Endodermal cell (in vitro differentiated cells): ENCODE measurements around the gene SSTR5. TPM values are rescaled to one million over a fixed set of nuclear protein-coding genes. Genes with fewer than 3 reads are reported as not detected.

ENCODE experiments used
- DNase-seq: peaks from one replicate; pipeline ENCODE4 v3.0.0-alpha.2; 2017
- H3K27ac ChIP-seq: 2 replicates; pipeline ENCODE4 v1.5.1; 2013; ENCODE audit warnings: mild to moderate bottlenecking, low read depth, low read length, moderate library complexity
- H3K27me3 ChIP-seq: 2 replicates; pipeline ENCODE4 v1.6.1; 2013; ENCODE audit warnings: mild to moderate bottlenecking, low read length, moderate library complexity; ENCODE audit not compliant: insufficient read depth, control insufficient read depth, poor library complexity, severe bottlenecking
- H3K36me3 ChIP-seq: 2 replicates; pipeline ENCODE4 v1.7.0; 2013; ENCODE audit warnings: mild to moderate bottlenecking, low read length, moderate library complexity; ENCODE audit not compliant: control insufficient read depth, insufficient read depth
- H3K4me1 ChIP-seq: one replicate; pipeline ENCODE4 v1.7.0; 2013; ENCODE audit warnings: low read length; ENCODE audit not compliant: control insufficient read depth, insufficient read depth
- H3K4me3 ChIP-seq: 2 replicates; pipeline ENCODE4 v1.5.1; 2013; ENCODE audit warnings: mild to moderate bottlenecking, low read length, moderate library complexity
- H3K9ac ChIP-seq: 2 replicates; pipeline ENCODE4 v1.6.1; 2013; ENCODE audit warnings: mild to moderate bottlenecking, low read length, moderate library complexity; ENCODE audit not compliant: poor library complexity, severe bottlenecking; ENCODE audit errors: extremely low read depth
- H3K9me3 ChIP-seq: 2 replicates; pipeline ENCODE4 v1.6.1; 2013; ENCODE audit warnings: mild to moderate bottlenecking, low read length, moderate library complexity; ENCODE audit not compliant: control insufficient read depth
- H3K27ac Mint-ChIP-seq: 2 replicates; pipeline ENCODE4 v1.8.0; 2020; ENCODE audit warnings: mixed read lengths
- H3K27me3 Mint-ChIP-seq: 2 replicates; pipeline ENCODE4 v1.8.0; 2021; ENCODE audit warnings: mild to moderate bottlenecking, mixed read lengths; ENCODE audit not compliant: insufficient read depth
- H3K36me3 Mint-ChIP-seq: 2 replicates; pipeline ENCODE4 v1.8.0; 2020; ENCODE audit warnings: low read depth, mixed read lengths
- H3K4me1 Mint-ChIP-seq: 2 replicates; pipeline ENCODE4 v1.8.0; 2020; ENCODE audit warnings: mixed read lengths
- H3K4me3 Mint-ChIP-seq: 2 replicates; pipeline ENCODE4 v1.8.0; 2020; ENCODE audit warnings: mild to moderate bottlenecking, moderate library complexity, mixed read lengths
- H3K9me3 Mint-ChIP-seq: 2 replicates; pipeline ENCODE4 v1.8.0; 2020; ENCODE audit warnings: mild to moderate bottlenecking, mixed read lengths
- CTCF ChIP-seq: fragments of 200-600 bp; sonication (generic); conservative IDR thresholded peaks from 2 replicates; pipeline ENCODE4 v1.5.0; 2021; ENCODE audit warnings: antibody characterized with exemption, mild to moderate bottlenecking
- WGBS, 2 experiments: methylation state at CpG; one replicate each; pipeline versions ENCODE4 v1.1.5 to v1.1.7; 2013; ENCODE audit warnings: missing lambda C conversion rate in 2 of 2, mixed read lengths in 1 of 2; ENCODE audit not compliant: insufficient coverage in 1 of 2, insufficient read length in 1 of 2; 5-methylcytosine and 5-hydroxymethylcytosine counted together
- total RNA-seq, 2 donors: library from RNA; stranded (reverse); fragmentation: NEBNext Ultra II Directional in 1 of 2; extraction: Animal tissue kit (Norgen Biotek cat#: 25700) in 1 of 2; gene quantifications; 2 replicates in 1 of 2; 3 replicates in 1 of 2; pipeline ENCODE4 v1.2.1, GENCODE V29; 2021

The SSTR5 gene
- total RNA-seq, 2 donors from 2014 or later, result 0.64 to 1.3 TPM

DNA sequence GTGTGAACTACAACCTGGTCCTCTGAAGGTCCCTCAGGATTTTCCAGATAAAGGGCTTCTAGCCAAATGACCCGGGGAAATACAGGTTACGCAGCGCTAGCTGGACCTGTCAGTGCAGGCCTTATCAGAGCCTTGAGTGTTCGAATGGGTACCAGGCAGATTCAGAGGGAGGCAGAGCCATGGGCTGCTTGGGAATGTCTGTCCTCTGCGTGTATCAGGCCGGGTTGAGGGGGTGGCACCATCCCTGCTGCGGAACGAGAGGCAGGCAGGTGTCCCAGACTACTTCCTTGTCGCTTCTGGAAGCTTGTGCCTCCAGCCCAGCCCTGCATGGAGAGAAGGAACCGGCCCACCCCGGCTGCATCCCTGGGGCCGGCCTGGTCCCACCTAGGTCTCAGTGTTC is 33.6 kb upstream of the SSTR5 start:
- Mint-ChIP-seq H3K9me3 (peaks cover 12% of the 10 kb centered on the region), H3K27ac (no peak overlapping the region), H3K36me3 (no peaks in the 10 kb centered on the region), H3K4me1 (no peaks in the 10 kb centered on the region), H3K27me3 (no peaks in the 10 kb centered on the region), H3K4me3 (no peak overlapping the region)
- H3K4me1 ChIP-seq, result no peaks in the 10 kb centered on the region
- no peaks in the 10 kb centered on the region for H3K36me3 ChIP-seq
- no peak for TF ChIP-seq CTCF
- H3K4me3 ChIP-seq, result no peak overlapping the region
- no peak overlapping the region for H3K9ac ChIP-seq
- no peaks in the 10 kb centered on the region for H3K9me3 ChIP-seq
- no peak overlapping the region for H3K27ac ChIP-seq
- no peak for DNase-seq
- H3K27me3 ChIP-seq, result no peaks in the 10 kb centered on the region
- 91 to 96% methylated on average over 7 to 12 of the region's 12 CpGs for WGBS, 2 experiments

DNA sequence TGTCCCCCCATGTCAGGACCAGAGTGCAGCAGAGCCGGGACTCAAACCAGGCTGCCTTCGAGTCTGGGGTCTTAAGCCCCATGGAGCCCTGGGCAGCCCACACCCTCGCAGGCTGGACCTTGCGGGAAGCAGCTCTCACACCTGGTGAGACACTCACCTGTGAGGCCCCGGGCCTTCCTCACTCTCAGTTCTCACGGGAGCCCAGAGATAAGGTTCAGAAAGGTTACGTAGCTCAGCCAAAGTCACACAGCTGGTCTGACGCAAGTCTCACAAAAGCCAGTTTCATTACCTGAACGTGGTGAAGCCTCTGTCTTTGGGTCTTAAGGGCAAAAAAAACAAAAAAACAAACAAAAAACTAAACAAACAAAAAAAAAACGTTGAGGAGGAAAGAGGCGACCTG is 32.8 kb upstream of the SSTR5 start:
- Histone ChIP-seq H3K4me1 (no peaks in the 10 kb centered on the region), H3K4me3 (no peak overlapping the region), H3K9me3 (no peaks in the 10 kb centered on the region), H3K27me3 (no peaks in the 10 kb centered on the region), H3K27ac (no peak overlapping the region), H3K9ac (no peak overlapping the region), H3K36me3 (no peaks in the 10 kb centered on the region)
- H3K27me3 Mint-ChIP-seq, result no peaks in the 10 kb centered on the region
- WGBS, 2 experiments, result 87 to 95% methylated on average over 7 to 11 of the region's 11 CpGs
- H3K4me3 Mint-ChIP-seq, result no peak overlapping the region
- no peaks in the 10 kb centered on the region for H3K36me3 Mint-ChIP-seq
- no peak overlapping the region for H3K27ac Mint-ChIP-seq
- H3K4me1 Mint-ChIP-seq, result no peaks in the 10 kb centered on the region
- H3K9me3 Mint-ChIP-seq, result peaks cover 12% of the 10 kb centered on the region
- TF ChIP-seq CTCF, result no peak
- DNase-seq, result no peak

- H3K27ac ChIP-seq, result no peak overlapping the region
- Mint-ChIP-seq H3K4me1 (no peaks in the 10 kb centered on the region), H3K9me3 (peaks cover 12% of the 10 kb centered on the region), H3K36me3 (no peaks in the 10 kb centered on the region), H3K4me3 (no peak overlapping the region), H3K27me3 (no peaks in the 10 kb centered on the region), H3K27ac (no peak overlapping the region)
- 88 to 96% methylated on average over 13 to 29 of the region's 29 CpGs for WGBS, 2 experiments
- H3K36me3 ChIP-seq, result no peaks in the 10 kb centered on the region
- no peak for TF ChIP-seq CTCF
- no peak overlapping the region for H3K4me3 ChIP-seq
- H3K9ac ChIP-seq, result no peak overlapping the region
- DNase-seq, result no peak
- H3K4me1 ChIP-seq, result no peaks in the 10 kb centered on the region
- no peaks in the 10 kb centered on the region for H3K9me3 ChIP-seq
- H3K27me3 ChIP-seq, result no peaks in the 10 kb centered on the region
Observed at GRCh38 chr16:1040346-1040745, 32.2 kb upstream of the SSTR5 start.
